NCI-H2107 treated with DMSO at 0.1 percent for 48 hours (cell line): Measurements from ENCODE around the gene TMEM132A.
"Not testable (repeated sequence)": the region's sequence is repeated elsewhere in the genome, so short reads cannot be mapped to it uniquely, and the experiment has no call there.

Source experiments
- DNase-seq: peaks from one replicate; lab custom pipeline; 2025; ENCODE audit not compliant: unreplicated experiment; lab: John Stamatoyannopoulos, UW

TMEM132A gene

DNA sequence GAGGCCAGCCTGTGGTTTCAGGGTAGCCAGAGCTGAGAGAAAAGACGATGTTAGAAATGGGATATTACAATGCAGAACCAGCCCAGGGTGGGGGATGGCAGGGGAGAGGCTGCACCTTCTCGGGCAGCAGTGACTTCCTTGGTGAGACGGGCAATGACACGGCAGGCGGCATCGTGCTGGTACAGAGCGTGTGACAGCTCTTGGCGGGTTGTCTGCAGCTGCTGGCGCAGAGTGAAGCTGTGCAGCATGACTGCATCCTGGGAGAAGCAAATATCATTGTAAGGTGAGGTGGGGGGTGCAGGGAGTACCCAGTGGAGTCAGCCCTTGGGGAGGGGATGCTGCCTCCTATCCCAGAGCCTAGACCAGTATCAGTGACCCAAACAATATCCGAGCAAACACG is 21.6 kb upstream of the TMEM132A start:
- DNase-seq, result no peak

DNA sequence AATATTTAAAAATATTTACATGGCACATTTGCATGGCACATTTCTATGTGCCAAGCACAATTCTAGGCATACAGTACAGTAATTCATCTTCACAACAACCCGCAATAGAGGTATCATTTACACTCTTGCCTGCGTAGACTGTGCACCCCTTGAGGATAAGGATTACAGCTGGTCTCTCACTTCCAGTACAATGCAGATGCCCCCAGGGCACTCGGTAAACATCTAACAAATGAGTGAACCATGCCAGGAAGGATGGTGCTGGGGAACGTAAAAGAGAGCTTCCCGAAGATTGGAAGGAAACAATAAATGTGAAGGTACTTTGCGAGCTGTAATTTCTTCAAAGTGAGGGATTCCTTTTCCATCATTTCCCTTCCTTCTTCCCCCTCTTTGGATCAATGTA is 19.2 kb upstream of the TMEM132A start:
- peak; percentile 28 for DNase-seq

GRCh38 chr11:60905551-60906113 is 18.6 kb upstream of the TMEM132A start:
- no peak for DNase-seq

GRCh38 chr11:60906132-60906972 is 17.9 kb upstream of the TMEM132A start, which contains the start of gene PRPF19:
PRPF19 (minus strand) TSS chr11:60906585; CDS start chr11:60906382, 203 bp downstream.
- DNase-seq, result peak; percentile 90

- DNase-seq, result no peak
Measured at GRCh38 chr11:60908803-60909202, 15.5 kb upstream of the TMEM132A start.

GRCh38 chr11:60909680-60910280 is 14.5 kb upstream of the TMEM132A start:
- not testable (repeated sequence) for DNase-seq

GRCh38 chr11:60910281-60910687 is 14.0 kb upstream of the TMEM132A start:
- no peak for DNase-seq

- DNase-seq, result no peak
Measured at GRCh38 chr11:60910711-60911380, 13.4 kb upstream of the TMEM132A start.

DNA sequence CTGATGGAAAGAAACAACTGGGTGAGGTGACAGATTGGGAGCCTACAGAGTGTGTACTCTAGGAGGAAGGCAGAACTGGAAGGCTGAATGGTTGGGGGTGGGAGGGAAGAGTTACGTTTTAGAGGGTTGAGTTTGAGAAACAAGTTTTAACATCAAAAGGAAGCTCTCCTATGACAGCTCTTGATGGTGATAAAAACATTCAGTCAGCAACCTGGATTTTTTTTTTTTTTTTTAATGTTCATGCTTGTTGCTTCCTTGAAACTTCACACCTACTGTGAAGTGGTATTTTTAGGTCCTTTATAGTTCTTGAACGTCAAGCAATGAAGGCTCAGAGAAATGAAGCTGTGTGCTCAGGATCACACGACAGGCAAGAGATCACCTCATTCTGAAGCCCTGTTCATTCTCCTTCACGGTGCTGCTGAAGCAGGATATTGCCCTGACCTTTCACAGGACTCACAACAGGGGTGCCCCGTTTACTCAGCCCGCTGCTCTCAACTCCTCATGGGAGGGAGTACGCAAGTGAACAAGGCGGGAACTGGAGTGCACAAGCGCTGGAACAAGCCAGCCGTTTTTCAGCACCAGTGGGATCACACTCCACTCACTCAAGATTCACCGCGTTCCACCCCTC is 11.9 kb upstream of the TMEM132A start:
- DNase-seq, result no peak

DNA sequence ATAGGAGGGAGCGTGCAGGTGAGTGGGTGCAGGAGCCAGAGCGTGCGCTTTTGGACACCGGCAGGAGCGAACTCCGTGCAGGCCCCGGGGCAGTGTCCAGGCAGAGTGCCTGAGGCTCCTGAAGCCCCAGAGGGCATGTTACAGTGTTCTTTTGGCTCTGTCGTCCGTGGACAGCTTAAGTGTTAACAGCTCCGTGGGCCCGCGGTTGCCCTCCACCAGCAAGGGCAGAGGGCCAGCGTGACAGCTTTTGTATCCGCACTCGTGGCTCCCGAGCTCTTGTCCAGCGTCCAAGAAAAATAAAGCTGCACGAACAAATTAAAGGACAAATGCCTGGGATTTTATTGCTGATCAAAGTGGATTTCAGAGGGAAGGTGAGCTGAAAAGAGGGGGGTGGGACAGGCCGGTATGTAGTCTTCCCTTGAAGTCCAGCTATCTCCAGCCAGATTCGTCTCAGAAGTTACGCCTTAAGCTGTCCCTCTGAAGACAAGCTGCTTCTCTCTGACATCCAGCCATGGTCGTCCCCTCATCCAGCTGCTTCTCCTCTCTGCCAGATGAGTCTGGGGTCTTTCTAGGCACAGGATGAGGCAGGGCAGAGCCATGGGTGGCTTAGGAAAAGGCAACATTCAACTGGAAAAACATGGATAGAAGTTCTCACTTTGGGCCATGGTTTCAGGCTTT is 11.3 kb upstream of the TMEM132A start:
- no peak for DNase-seq

GRCh38 chr11:60913793-60914632 is 10.2 kb upstream of the TMEM132A start, which contains the start of gene TMEM109:
TMEM109 (plus strand) TSS chr11:60914158; CDS start chr11:60919694, 5,536 bp downstream.
- DNase-seq, result peak; percentile 92

GRCh38 chr11:60914633-60915247 is 9.5 kb upstream of the TMEM132A start:
- no peak for DNase-seq

GRCh38 chr11:60915248-60915914 is 8.9 kb upstream of the TMEM132A start:
- DNase-seq, result peak; percentile 56

DNA sequence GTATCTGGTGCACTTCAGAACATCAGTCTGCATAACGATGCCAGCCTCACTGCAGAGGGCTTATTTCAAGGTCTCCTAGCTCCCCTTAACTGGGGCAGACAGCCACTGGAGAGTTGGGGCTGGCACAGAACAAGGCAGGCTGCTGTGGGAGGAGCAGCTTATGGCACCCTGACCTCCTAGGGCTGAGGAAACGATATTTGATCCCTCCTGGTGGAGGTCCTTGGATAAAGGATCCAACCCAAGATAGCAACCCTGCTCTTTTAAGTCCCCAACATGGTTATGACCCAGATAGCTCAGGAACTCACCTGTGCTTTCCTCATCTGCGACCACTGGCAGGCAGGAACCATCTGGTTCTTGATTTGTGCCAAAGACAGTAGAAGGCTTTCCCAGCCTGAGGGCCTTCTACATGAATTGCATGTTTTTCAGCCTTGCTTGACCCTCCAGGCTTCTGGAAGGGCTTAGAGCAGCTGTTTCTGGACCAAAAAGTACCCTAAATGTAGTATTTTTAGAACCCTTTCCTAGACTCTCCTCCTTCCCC is 7.5 kb upstream of the TMEM132A start:
- DNase-seq, result no peak

DNA sequence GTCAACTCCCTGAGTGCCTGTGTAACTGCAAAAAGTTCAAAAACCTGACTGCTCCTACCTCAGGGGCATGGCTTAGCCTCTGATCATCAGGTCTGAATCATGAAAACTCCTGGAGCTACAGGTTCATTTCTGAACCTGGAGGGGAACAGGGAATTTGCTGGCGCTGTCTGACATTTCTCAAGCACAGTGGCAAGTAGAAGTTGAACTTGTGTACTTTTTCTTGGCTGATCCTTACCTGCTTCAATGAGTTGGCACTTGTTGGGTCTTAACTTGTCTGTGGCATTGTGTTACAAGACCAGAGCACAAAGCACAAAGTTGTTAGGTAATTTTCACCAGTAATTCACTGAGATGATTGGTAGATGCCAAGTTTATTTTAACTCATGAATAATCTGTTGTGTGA is 7.0 kb upstream of the TMEM132A start:
- no peak for DNase-seq

DNA sequence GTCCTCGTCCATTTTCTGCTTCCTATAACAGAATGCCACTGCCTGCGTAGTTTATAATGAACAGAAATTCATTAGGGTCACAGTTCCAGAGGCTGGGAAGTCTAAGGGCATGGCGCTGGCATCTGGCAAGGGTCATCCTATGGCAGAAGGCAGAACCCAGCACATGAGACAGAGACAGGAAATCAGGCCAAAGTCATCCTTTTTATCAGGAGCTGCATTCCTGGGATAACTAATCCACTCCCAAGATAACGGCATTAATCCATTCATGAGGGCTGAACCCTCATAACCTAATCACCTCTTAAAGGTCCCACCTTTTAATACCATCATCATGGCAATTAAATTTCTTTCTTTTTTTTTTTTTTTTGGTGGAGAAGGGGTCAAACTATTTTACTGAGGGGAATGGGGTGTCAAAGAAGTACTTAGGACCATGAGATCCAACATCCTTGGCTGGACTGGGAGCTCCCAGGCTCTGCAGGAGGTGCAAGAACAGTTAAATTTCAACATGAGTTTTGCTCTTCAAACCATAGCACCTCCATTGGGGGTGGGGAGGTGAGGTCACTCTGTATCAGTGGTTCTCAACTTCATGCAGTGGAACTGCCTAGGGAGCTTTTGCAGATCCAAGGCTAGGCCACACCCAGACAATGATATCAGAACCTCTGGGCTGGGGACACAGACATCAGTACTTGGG is 5.9 kb upstream of the TMEM132A start:
- no peak for DNase-seq

DNA sequence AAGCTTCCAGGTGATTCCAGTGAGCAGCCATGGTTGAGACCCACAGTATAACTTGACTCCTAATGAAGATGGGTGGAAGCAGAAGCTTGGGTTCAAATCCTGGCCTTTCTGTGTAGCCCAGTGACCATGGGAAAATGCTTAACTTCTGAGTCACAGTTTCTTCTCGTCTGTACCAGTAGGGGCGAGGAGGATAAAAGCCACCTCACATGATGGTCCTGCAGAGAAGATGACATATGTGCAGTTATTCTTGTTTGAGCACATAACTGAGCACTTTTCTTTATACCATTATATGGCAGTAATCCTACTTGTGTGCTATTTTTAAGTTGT is 5.4 kb upstream of the TMEM132A start:
- DNase-seq, result no peak

DNA sequence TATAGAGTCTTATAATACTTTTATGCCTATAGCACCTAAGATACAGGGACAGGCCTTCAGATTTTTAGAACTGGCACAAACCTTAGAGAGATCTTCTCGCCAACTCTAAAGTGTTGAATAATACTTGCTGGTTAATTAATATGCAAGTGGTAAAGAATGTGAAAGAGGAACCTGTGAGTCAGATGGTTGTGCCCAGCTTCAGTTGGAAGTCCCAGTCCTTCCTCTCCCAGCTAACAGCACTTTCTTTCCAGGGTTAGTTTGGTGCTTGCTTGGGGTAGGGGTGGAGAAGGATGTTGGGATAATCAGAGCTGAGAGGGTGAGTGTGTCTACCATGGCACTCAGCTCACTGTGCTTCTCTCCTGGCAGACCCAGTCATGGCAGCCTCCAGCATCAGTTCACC is 4.9 kb upstream of the TMEM132A start:
- no peak for DNase-seq
